ENCODE measurements around the gene LCN10. TPM values are rescaled to one million over a fixed set of nuclear protein-coding genes. Genes with fewer than 3 reads are reported as not detected.

The LCN10 gene
- total and polyA plus RNA-seq, 10 of the 15 experiments (the other 5 are each of a cell fraction or from before 2014, with no cell fraction given) = 0.06 to 1.3 (median 0.21) TPM; not detected in 1

DNA sequence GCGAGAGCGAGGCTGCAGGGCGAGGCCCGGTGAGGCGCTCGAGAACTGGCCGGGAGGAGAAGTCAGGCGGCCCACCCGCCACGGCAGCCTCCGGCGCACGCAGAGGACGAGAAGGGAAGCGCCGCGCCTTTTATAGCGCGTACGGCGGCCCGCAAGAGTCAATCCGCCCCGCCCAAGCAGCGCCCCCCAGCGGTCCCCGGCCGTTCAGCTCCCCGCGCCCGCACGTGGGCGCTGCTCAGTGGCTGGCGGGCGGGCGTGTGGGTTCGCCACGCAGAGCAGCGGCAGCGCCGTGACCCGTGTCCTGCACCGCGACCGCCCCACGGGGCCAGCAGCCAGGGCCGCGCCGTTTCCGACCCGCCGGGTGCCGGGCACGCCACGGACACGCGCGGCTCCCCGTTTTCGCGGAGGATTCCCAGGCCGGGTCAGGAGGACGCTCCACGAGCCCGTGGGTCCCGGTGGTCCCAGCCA is 14.6 kb downstream of the LCN10 start (continued):
- TF ChIP-seq SIX5 (IDR thresholded peaks at IDR 0.05; ENCODE audit: low read depth, low read length, severe bottlenecking) (peak; percentile 49), PML (IDR thresholded peaks at IDR 0.05; ENCODE audit: low read length) (peak; percentile 99), NKRF (conservative IDR thresholded peaks at IDR 0.05) (peak; percentile 94), CREM (IDR thresholded peaks at IDR 0.05; ENCODE audit: low read depth) (peak; percentile 93), NBN (IDR thresholded peaks at IDR 0.05) (peak; percentile 41; the same call in 1 of the 2 replicates), CTCF (IDR thresholded peaks at IDR 0.05 in 2 of 3, conservative IDR thresholded peaks at IDR 0.05 in 1 of 3; ENCODE audit: control insufficient read depth in 2 of 3, extremely low read depth in 1 of 3, insufficient read depth in 1 of 3, low read depth in 3 of 3, low read length in 3 of 3) (peak; percentile 79 to 99 (median 88)), SMC3 (IDR thresholded peaks at IDR 0.05; ENCODE audit: borderline replicate concordance, low read length) (peak; percentile 24; the same call in 1 of the 2 replicates), MTA2 (IDR thresholded peaks at IDR 0.05; ENCODE audit: low read depth) (no peak), ZZZ3 (IDR thresholded peaks at IDR 0.05; ENCODE audit: control insufficient read depth, insufficient read length, low read depth) (no peak), TAF1 (IDR thresholded peaks at IDR 0.05; ENCODE audit: borderline replicate concordance, low read depth, low read length) (peak; percentile 99), TBL1XR1 (IDR thresholded peaks at IDR 0.05; ENCODE audit: low read depth, low read length) (peak; percentile 63; the same call in 1 of the 2 replicates), PAX5 (IDR thresholded peaks at IDR 0.05; ENCODE audit: borderline replicate concordance, low read depth, low read length) (peak; percentile 94), SPI1 (IDR thresholded peaks at IDR 0.05; ENCODE audit: borderline replicate concordance, insufficient read depth, low read depth, low read length) (peak; percentile 23; the same call in 1 of the 2 replicates), MYC (IDR thresholded peaks at IDR 0.05; ENCODE audit: insufficient read depth, insufficient read length, insufficient replicate concordance, low read length, severe bottlenecking) (peak; percentile 93), POU2F2 (IDR thresholded peaks at IDR 0.05; ENCODE audit: borderline replicate concordance, low read depth, low read length) (peak; percentile 100), ZNF207 (IDR thresholded peaks at IDR 0.05; ENCODE audit: borderline replicate concordance) (peak; percentile 98), BCL11A (IDR thresholded peaks at IDR 0.05; ENCODE audit: low read depth, low read length) (no peak), SMAD5 (IDR thresholded peaks at IDR 0.05; ENCODE audit: low read depth) (peak; percentile 98), HDAC2 (IDR thresholded peaks at IDR 0.05) (no peak), FOXM1 (IDR thresholded peaks at IDR 0.05; ENCODE audit: low read depth, low read length) (no peak), MEF2B (IDR thresholded peaks at IDR 0.05; ENCODE audit: partially characterized antibody, poor library complexity, severe bottlenecking) (peak; percentile 41), MYB (IDR thresholded peaks at IDR 0.05; ENCODE audit: borderline replicate concordance, low read depth, low read length) (0 out of 2 replicates have a peak, but pooled peaks have one; percentile 63), IKZF2 (IDR thresholded peaks at IDR 0.05) (peak in 1 of 2 experiments; percentile 28; a peak in 1 of 4 replicates), POLR2AphosphoS2 (IDR thresholded peaks at IDR 0.05; ENCODE audit: low read depth, low read length) (peak; percentile 99), HCFC1 (IDR thresholded peaks at IDR 0.05; ENCODE audit: low read length) (peak; percentile 72)
- TF ChIP-seq, protein P1, sequence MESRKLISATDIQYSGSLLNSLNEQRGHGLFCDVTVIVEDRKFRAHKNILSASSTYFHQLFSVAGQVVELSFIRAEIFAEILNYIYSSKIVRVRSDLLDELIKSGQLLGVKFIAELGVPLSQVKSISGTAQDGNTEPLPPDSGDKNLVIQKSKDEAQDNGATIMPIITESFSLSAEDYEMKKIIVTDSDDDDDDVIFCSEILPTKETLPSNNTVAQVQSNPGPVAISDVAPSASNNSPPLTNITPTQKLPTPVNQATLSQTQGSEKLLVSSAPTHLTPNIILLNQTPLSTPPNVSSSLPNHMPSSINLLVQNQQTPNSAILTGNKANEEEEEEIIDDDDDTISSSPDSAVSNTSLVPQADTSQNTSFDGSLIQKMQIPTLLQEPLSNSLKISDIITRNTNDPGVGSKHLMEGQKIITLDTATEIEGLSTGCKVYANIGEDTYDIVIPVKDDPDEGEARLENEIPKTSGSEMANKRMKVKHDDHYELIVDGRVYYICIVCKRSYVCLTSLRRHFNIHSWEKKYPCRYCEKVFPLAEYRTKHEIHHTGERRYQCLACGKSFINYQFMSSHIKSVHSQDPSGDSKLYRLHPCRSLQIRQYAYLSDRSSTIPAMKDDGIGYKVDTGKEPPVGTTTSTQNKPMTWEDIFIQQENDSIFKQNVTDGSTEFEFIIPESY (IDR thresholded peaks at IDR 0.05) = peak; percentile 23; the same call in 1 of the 2 replicates

All from GM12878 (cell line).